Keratinocyte (primary cell): ENCODE data around the gene FDX1. TPM values are rescaled to one million over a fixed set of nuclear protein-coding genes. Genes with fewer than 3 reads are reported as not detected.

ENCODE experiments used
- DNase-seq: peaks from one replicate; pipeline ENCODE4 v3.0.0-alpha.2; 2011; ENCODE audit warnings: low read depth, missing footprints, low spot score
- FAIRE-seq: peaks from 2 replicates; lab custom pipeline; 2011; peaks lifted over from hg19 to GRCh38; lab: Jason Lieb, UNC
- H2AFZ ChIP-seq: 2 replicates; pipeline ENCODE4 v1.6.0; 2012; ENCODE audit warnings: low read length, control low read depth, inconsistent platforms; ENCODE audit not compliant: control insufficient read depth
- H3K27ac ChIP-seq: 2 replicates; pipeline ENCODE4 v1.5.1; 2011; ENCODE audit warnings: low read length; ENCODE audit not compliant: control insufficient read depth, insufficient read depth
- H3K27me3 ChIP-seq: 3 replicates; pipeline ENCODE4 v1.6.0; 2011; ENCODE audit warnings: low read length; ENCODE audit not compliant: control insufficient read depth, insufficient read depth; ENCODE audit errors: extremely low read depth
- H3K36me3 ChIP-seq, 2 experiments: 2 replicates in 1 of 2; 3 replicates in 1 of 2; pipeline ENCODE4 v1.5.1; 2011; ENCODE audit warnings: low read length in 2 of 2, mild to moderate bottlenecking in 1 of 2; ENCODE audit not compliant: control insufficient read depth in 2 of 2, insufficient read depth in 2 of 2; ENCODE audit errors: extremely low read depth in 1 of 2
- H3K4me1 ChIP-seq: 3 replicates; pipeline ENCODE4 v1.5.1; 2011; ENCODE audit warnings: low read length; ENCODE audit not compliant: control insufficient read depth, insufficient read depth; ENCODE audit errors: extremely low read depth
- H3K4me2 ChIP-seq: 3 replicates; pipeline ENCODE4 v1.6.0; 2011; ENCODE audit warnings: low read depth, low read length; ENCODE audit not compliant: control insufficient read depth, insufficient read depth; ENCODE audit errors: extremely low read depth
- H3K4me3 ChIP-seq, 3 experiments: fragments of 200-600 bp in 1 of 3; sonication (generic) in 1 of 3; 2 replicates in 2 of 3; 3 replicates in 1 of 3; pipeline ENCODE4 v1.5.1; 2011 to 2016; ENCODE audit warnings: low read length in 3 of 3, mild to moderate bottlenecking in 3 of 3, control low read depth in 2 of 3, inconsistent platforms in 1 of 3, low read depth in 1 of 3, mixed read lengths in 1 of 3, mixed run types in 1 of 3, moderate library complexity in 1 of 3; ENCODE audit not compliant: control insufficient read depth in 2 of 3, insufficient read depth in 2 of 3; ENCODE audit errors: extremely low read depth in 1 of 3
- H3K79me2 ChIP-seq: 2 replicates; pipeline ENCODE4 v1.6.0; 2012; ENCODE audit warnings: low read length; ENCODE audit not compliant: control insufficient read depth, insufficient read depth
- H3K9ac ChIP-seq: 3 replicates; pipeline ENCODE4 v1.6.0; 2011; ENCODE audit warnings: low read length; ENCODE audit not compliant: control insufficient read depth, insufficient read depth; ENCODE audit errors: extremely low read depth
- H3K9me1 ChIP-seq: 3 replicates; pipeline ENCODE4 v1.6.0; 2011; ENCODE audit warnings: low read length; ENCODE audit not compliant: control insufficient read depth, insufficient read depth; ENCODE audit errors: extremely low read depth
- H3K9me3 ChIP-seq: 2 replicates; pipeline ENCODE4 v1.5.1; 2012; ENCODE audit warnings: low read depth, low read length; ENCODE audit not compliant: control insufficient read depth
- H4K20me1 ChIP-seq: 3 replicates; pipeline ENCODE4 v1.6.0; 2011; ENCODE audit warnings: low read length; ENCODE audit not compliant: control insufficient read depth, insufficient read depth; ENCODE audit errors: extremely low read depth
- CTCF ChIP-seq, 3 experiments: IDR thresholded peaks in 1 of 3; conservative IDR thresholded peaks in 1 of 3; optimal IDR thresholded peaks in 1 of 3; 2 replicates in 2 of 3; 3 replicates in 1 of 3; pipeline versions ENCODE3 to v1.5.1; 2011; ENCODE audit warnings: low read length in 3 of 3, mild to moderate bottlenecking in 3 of 3, moderate library complexity in 2 of 3, control low read depth in 1 of 3, inconsistent platforms in 1 of 3; ENCODE audit not compliant: insufficient read depth in 2 of 3; ENCODE audit errors: extremely low read depth in 1 of 3
- EZH2 ChIP-seq: IDR thresholded peaks from one replicate; pipeline ENCODE4 v1.6.1; 2012; ENCODE audit warnings: inconsistent platforms, mild to moderate bottlenecking, low read length, moderate library complexity
- dilution Hi-C: fragments of 300-500 bp; cut with MboI; formaldehyde crosslinking; loops from one replicate; pipeline ENCODE4 v1.7.0; 2020; ENCODE audit warnings: low sequenced_read_pairs; ENCODE audit not compliant: extremely low pct_ligation_motif_present
- polyA plus RNA-seq, 5 experiments: library from polyadenylated mRNA; depleted of rRNA in 3 of 5; stranded (reverse) in 3 of 5; stranded (forward) in 1 of 5; unstranded in 1 of 5; fragments of >200 nt; gene quantifications; 1 replicate in 1 of 5; 2 replicates in 3 of 5; 3 replicates in 1 of 5; pipeline versions ENCODE4 v1.2.1 to v1.2.3, GENCODE V29; 2011 to 2012; ENCODE audit warnings: missing spikeins in 2 of 5, low read depth in 1 of 5, low replicate concordance in 1 of 5

FDX1 gene
- polyA plus RNA-seq, 1 donor (not counting 4 experiments of a cell fraction or from before 2014, with no cell fraction given): 9.1 TPM

- H3K9ac ChIP-seq: no peak overlapping the region
- H3K27ac ChIP-seq: no peak overlapping the region
- DNase-seq (no peak), FAIRE-seq (peak; percentile 36)
- no peaks in the 10 kb centered on the region for H4K20me1 ChIP-seq
- TF ChIP-seq EZH2 (no peak), CTCF (optimal IDR thresholded peaks at IDR 0.05 in 1 of 3, IDR thresholded peaks at IDR 0.05 in 1 of 3, conservative IDR thresholded peaks at IDR 0.05 in 1 of 3; ENCODE audit: extremely low read depth in 1 of 3, insufficient read depth in 2 of 3, low read length in 3 of 3) (no peak)
- H3K4me2 ChIP-seq: peak overlapping the region; percentile 95
- H3K36me3 ChIP-seq: peaks cover 0 to 2% of the 10 kb centered on the region in 2 experiments
- peaks cover 53% of the 10 kb centered on the region for H3K79me2 ChIP-seq
- H3K9me3 ChIP-seq: no peaks in the 10 kb centered on the region
- H3K4me3 ChIP-seq: no peak overlapping the region
- peaks cover 3% of the 10 kb centered on the region for H3K9me1 ChIP-seq
- H3K27me3 ChIP-seq: no peaks in the 10 kb centered on the region
- H3K4me1 ChIP-seq: peaks cover 33% of the 10 kb centered on the region
- dilution Hi-C loops: no loop called here
- H2AFZ ChIP-seq: no peak overlapping the region
These were observed 3.1 kb downstream of the FDX1 start for GRCh38 chr11:110432713-110433392.

- Histone ChIP-seq H3K27ac (no peak overlapping the region), H3K36me3 (peaks cover 0 to 2% of the 10 kb centered on the region in 2 experiments), H3K9ac (no peak overlapping the region), H3K27me3 (no peaks in the 10 kb centered on the region), H3K4me3 (no peak overlapping the region), H2AFZ (no peak overlapping the region), H3K4me1 (peaks cover 33% of the 10 kb centered on the region), H4K20me1 (no peaks in the 10 kb centered on the region), H3K4me2 (peak overlapping the region; percentile 95), H3K9me1 (peaks cover 3% of the 10 kb centered on the region), H3K9me3 (no peaks in the 10 kb centered on the region), H3K79me2 (peaks cover 55% of the 10 kb centered on the region)
- no peak for DNase-seq
- FAIRE-seq: no peak
- dilution Hi-C loops: no loop called here
- TF ChIP-seq EZH2 (no peak), CTCF (optimal IDR thresholded peaks at IDR 0.05 in 1 of 3, IDR thresholded peaks at IDR 0.05 in 1 of 3, conservative IDR thresholded peaks at IDR 0.05 in 1 of 3; ENCODE audit: extremely low read depth in 1 of 3, insufficient read depth in 2 of 3, low read length in 3 of 3) (peak in 1 of 3 experiments; percentile 41)
These were observed 3.9 kb downstream of the FDX1 start for GRCh38 chr11:110433393-110434333.
